ENCODE data around the gene GPR65. TPM values are rescaled to one million over a fixed set of nuclear protein-coding genes. Genes with fewer than 3 reads are reported as not detected.

GPR65 gene
- total and polyA plus RNA-seq, 2 experiments from 2014 or later: not detected

Small RNA genes within 50 kb of the gene (small RNA-seq; reads per million reads assigned to genes)
- not detected for gene RNU6-835P (ENCODE audit: low replicate concordance)

Other genes starting within 250 kb of the GPR65 start
- gene GALC, start 12.0 kb upstream of the GPR65 start, total RNA-seq (2014; rRNA removed; shearing (Covaris generic)): 10.9 and 12.9 TPM in 2 replicates
- 3.4 and 4.1 TPM in 2 replicates for gene GALC, start 12.0 kb upstream of the GPR65 start, polyA plus RNA-seq (2016; fragmentation: Nextera tagmentation; extraction: Ambion mirVana)

Data from GM23338 (cell line).